CD4-positive, alpha-beta T cell (primary cell): ENCODE data around the gene TBCB. TPM values are rescaled to one million over a fixed set of nuclear protein-coding genes. Genes with fewer than 3 reads are reported as not detected.

Experiments
- ATAC-seq: fragments of 200-7000 bp; cut with Tn5 transposase; one replicate; pipeline ENCODE4 v1.10.0; 2022; ENCODE audit warnings: mild to moderate bottlenecking; ENCODE audit not compliant: poor library complexity
- CTCF ChIA-PET: fragments of 350-600 bp; sonication (Branson Sonifier 250); formaldehyde crosslinking; loops from one replicate; lab custom pipeline; 2021; ENCODE audit warnings: antibody characterized with exemption, inconsistent platforms; lab: Charles Lee
- POLR2A ChIA-PET: fragments of 350-600 bp; sonication (Branson Sonifier 250); formaldehyde crosslinking; loops from one replicate; lab custom pipeline; 2021; ENCODE audit warnings: antibody characterized with exemption, inconsistent platforms; lab: Charles Lee
- DNase-seq, 14 experiments: peaks; one replicate each; pipeline ENCODE4 v3.0.0-alpha.2; 2013 to 2020; ENCODE audit warnings: mixed read lengths in 2 of 14
- H3K27ac ChIP-seq, 2 donors: one replicate each; pipeline versions ENCODE4 v1.5.1 to v1.7.0; 2013; ENCODE audit warnings: low read length in 2 of 2, low read depth in 1 of 2, mild to moderate bottlenecking in 1 of 2
- H3K27me3 ChIP-seq, 2 experiments: 1 replicate in 1 of 2; 2 replicates in 1 of 2; pipeline versions ENCODE4 v1.6.1 to v1.7.0; 2013; ENCODE audit warnings: low read length in 2 of 2, control low read depth in 1 of 2, mild to moderate bottlenecking in 1 of 2, moderate library complexity in 1 of 2; ENCODE audit not compliant: insufficient read depth in 2 of 2, control insufficient read depth in 1 of 2
- H3K36me3 ChIP-seq: one replicate; pipeline ENCODE4 v1.6.1; 2013; ENCODE audit warnings: low read length, control low read depth; ENCODE audit not compliant: insufficient read depth
- H3K4me1 ChIP-seq: one replicate; pipeline ENCODE4 v1.6.1; 2013; ENCODE audit warnings: low read length, control low read depth; ENCODE audit not compliant: insufficient read depth
- H3K4me3 ChIP-seq: one replicate; pipeline ENCODE4 v1.5.1; 2013; ENCODE audit warnings: mild to moderate bottlenecking, low read length, moderate library complexity
- H3K9me3 ChIP-seq, 2 experiments: 1 replicate in 1 of 2; 2 replicates in 1 of 2; pipeline versions ENCODE4 v1.6.1 to v1.7.0; 2013; ENCODE audit warnings: low read length in 2 of 2, mild to moderate bottlenecking in 2 of 2, control low read depth in 1 of 2, moderate library complexity in 1 of 2; ENCODE audit not compliant: control insufficient read depth in 1 of 2, insufficient read depth in 1 of 2
- H3K27ac Mint-ChIP-seq: one replicate; pipeline ENCODE4 v1.8.0; 2020; ENCODE audit warnings: mixed read lengths
- H3K27me3 Mint-ChIP-seq: one replicate; pipeline ENCODE4 v1.8.0; 2021; ENCODE audit warnings: mixed read lengths
- H3K36me3 Mint-ChIP-seq: one replicate; pipeline ENCODE4 v1.8.0; 2021; ENCODE audit warnings: low read depth, mixed read lengths
- H3K4me1 Mint-ChIP-seq: one replicate; pipeline ENCODE4 v1.8.0; 2021; ENCODE audit warnings: low read depth, mixed read lengths
- H3K4me3 Mint-ChIP-seq: one replicate; pipeline ENCODE4 v1.8.0; 2020; ENCODE audit warnings: mild to moderate bottlenecking, mixed read lengths
- H3K9me3 Mint-ChIP-seq: one replicate; pipeline ENCODE4 v1.8.0; 2020; ENCODE audit warnings: mixed read lengths
- intact Hi-C, 2 experiments: fragments of 100-400 bp; cut with DNase I in 1 of 2; cut with micrococcal nuclease in 1 of 2; formaldehyde crosslinking; loops; one replicate each; pipeline versions ENCODE4 v1.15.1 to v1.9.0; 2023 to 2025; cut with DNase I, micrococcal nuclease
- total RNA-seq, 174 experiments: library from RNA in 2 of 174; stranded (reverse) in 2 of 174; gene quantifications; one replicate each; pipeline ENCODE4 v1.2.3 and lab custom pipeline; 2021 to 2026
- TF ChIP-seq, protein P1 (sequence below): fragments of 200-600 bp; IDR thresholded peaks from one replicate; pipeline ENCODE4 v1.8.0; 2022; ENCODE audit warnings: antibody characterized with exemption, mild to moderate bottlenecking

TBCB gene
- total RNA-seq, 2 experiments from 2014 or later: 67.5 to 68.0 TPM

GRCh38 chr19:36081385-36081784 lies 33.9 kb upstream of the TBCB start:
- H3K4me3 ChIP-seq: no peak overlapping the region
- DNase-seq (no peak), ATAC-seq (no peak)
- H3K4me3 Mint-ChIP-seq: no peak overlapping the region
- ChIA-PET POLR2A (no interaction called here), CTCF (no interaction called here)
- H3K4me1 Mint-ChIP-seq: no peaks in the 10 kb centered on the region
- no peaks in the 10 kb centered on the region for H3K9me3 Mint-ChIP-seq
- H3K27ac Mint-ChIP-seq: no peak overlapping the region
- H3K27me3 ChIP-seq: no peaks in the 10 kb centered on the region
- intact Hi-C loops: no loop called here
- H3K9me3 ChIP-seq: no peaks in the 10 kb centered on the region
- H3K36me3 Mint-ChIP-seq: no peaks in the 10 kb centered on the region
- H3K4me1 ChIP-seq: no peaks in the 10 kb centered on the region
- H3K27me3 Mint-ChIP-seq: no peaks in the 10 kb centered on the region
- TF ChIP-seq, protein P1, sequence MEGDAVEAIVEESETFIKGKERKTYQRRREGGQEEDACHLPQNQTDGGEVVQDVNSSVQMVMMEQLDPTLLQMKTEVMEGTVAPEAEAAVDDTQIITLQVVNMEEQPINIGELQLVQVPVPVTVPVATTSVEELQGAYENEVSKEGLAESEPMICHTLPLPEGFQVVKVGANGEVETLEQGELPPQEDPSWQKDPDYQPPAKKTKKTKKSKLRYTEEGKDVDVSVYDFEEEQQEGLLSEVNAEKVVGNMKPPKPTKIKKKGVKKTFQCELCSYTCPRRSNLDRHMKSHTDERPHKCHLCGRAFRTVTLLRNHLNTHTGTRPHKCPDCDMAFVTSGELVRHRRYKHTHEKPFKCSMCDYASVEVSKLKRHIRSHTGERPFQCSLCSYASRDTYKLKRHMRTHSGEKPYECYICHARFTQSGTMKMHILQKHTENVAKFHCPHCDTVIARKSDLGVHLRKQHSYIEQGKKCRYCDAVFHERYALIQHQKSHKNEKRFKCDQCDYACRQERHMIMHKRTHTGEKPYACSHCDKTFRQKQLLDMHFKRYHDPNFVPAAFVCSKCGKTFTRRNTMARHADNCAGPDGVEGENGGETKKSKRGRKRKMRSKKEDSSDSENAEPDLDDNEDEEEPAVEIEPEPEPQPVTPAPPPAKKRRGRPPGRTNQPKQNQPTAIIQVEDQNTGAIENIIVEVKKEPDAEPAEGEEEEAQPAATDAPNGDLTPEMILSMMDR: no peak
- peaks cover 3% of the 10 kb centered on the region for H3K36me3 ChIP-seq
- no peak overlapping the region for H3K27ac ChIP-seq

GRCh38 chr19:36081894-36082293 lies 33.4 kb upstream of the TBCB start:
- Histone ChIP-seq H3K27me3 (no peaks in the 10 kb centered on the region), H3K27ac (no peak overlapping the region), H3K9me3 (no peaks in the 10 kb centered on the region), H3K4me1 (no peaks in the 10 kb centered on the region), H3K4me3 (no peak overlapping the region), H3K36me3 (peaks cover 3% of the 10 kb centered on the region)
- no peak for DNase-seq
- Mint-ChIP-seq H3K4me3 (no peak overlapping the region), H3K36me3 (no peaks in the 10 kb centered on the region), H3K27me3 (no peaks in the 10 kb centered on the region), H3K4me1 (no peaks in the 10 kb centered on the region), H3K27ac (no peak overlapping the region), H3K9me3 (no peaks in the 10 kb centered on the region)
- CTCF ChIA-PET: no interaction called here
- POLR2A ChIA-PET: no interaction called here
- TF ChIP-seq, protein P1: no peak
- no peak for ATAC-seq
- intact Hi-C loops: no loop called here

- no peak overlapping the region for H3K27ac Mint-ChIP-seq
- DNase-seq (no peak), ATAC-seq (no peak)
- H3K36me3 ChIP-seq: peaks cover 3% of the 10 kb centered on the region
- H3K9me3 Mint-ChIP-seq: no peaks in the 10 kb centered on the region
- H3K27me3 Mint-ChIP-seq: no peaks in the 10 kb centered on the region
- H3K9me3 ChIP-seq: no peaks in the 10 kb centered on the region
- no peak overlapping the region for H3K4me3 ChIP-seq
- H3K4me1 Mint-ChIP-seq: no peaks in the 10 kb centered on the region
- no peak overlapping the region for H3K4me3 Mint-ChIP-seq
- POLR2A ChIA-PET: interaction anchor here (1.4 kb wide), 1 partner anchor 25 kb away, joined by 3 read pairs; no protein-coding TSS in a partner anchor
- H3K4me1 ChIP-seq: no peaks in the 10 kb centered on the region
- CTCF ChIA-PET: no interaction called here
- intact Hi-C loops: no loop called here
- no peaks in the 10 kb centered on the region for H3K36me3 Mint-ChIP-seq
- no peaks in the 10 kb centered on the region for H3K27me3 ChIP-seq
- no peak overlapping the region for H3K27ac ChIP-seq
- TF ChIP-seq, protein P1: no peak
These were observed 32.4 kb upstream of the TBCB start for GRCh38 chr19:36082916-36083315.
